Liver (tissue), 9 donors: ENCODE measurements around the gene IL1RAPL1. TPM values are rescaled to one million over a fixed set of nuclear protein-coding genes. Genes with fewer than 3 reads are reported as not detected.

Experiments
- DNase-seq: peaks from one replicate; pipeline ENCODE4 v3.0.0-alpha.2; 2017; ENCODE audit warnings: low spot score
- H3K27ac ChIP-seq, 2 donors: one replicate each; pipeline ENCODE4 v1.7.0; 2013; ENCODE audit warnings: inconsistent platforms in 2 of 2, low read length in 2 of 2, control low read depth in 1 of 2, low read depth in 1 of 2, mild to moderate bottlenecking in 1 of 2
- H3K27me3 ChIP-seq, 4 donors: one replicate each; pipeline versions ENCODE4 v1.6.1 to v1.7.0; 2013; ENCODE audit warnings: low read length in 3 of 4, inconsistent platforms in 1 of 4, mild to moderate bottlenecking in 1 of 4, moderate library complexity in 1 of 4; ENCODE audit not compliant: control insufficient read depth in 4 of 4, insufficient read depth in 4 of 4
- H3K36me3 ChIP-seq, 4 donors: one replicate each; pipeline versions ENCODE4 v1.6.1 to v1.7.0; 2013; ENCODE audit warnings: low read length in 3 of 4, mild to moderate bottlenecking in 3 of 4, low read depth in 1 of 4, moderate library complexity in 1 of 4; ENCODE audit not compliant: control insufficient read depth in 4 of 4, insufficient read depth in 3 of 4
- H3K4me1 ChIP-seq, 4 donors: one replicate each; pipeline versions ENCODE4 v1.6.1 to v1.7.0; 2013; ENCODE audit warnings: low read length in 3 of 4, mild to moderate bottlenecking in 3 of 4, moderate library complexity in 1 of 4; ENCODE audit not compliant: control insufficient read depth in 4 of 4, insufficient read depth in 4 of 4
- H3K4me3 ChIP-seq, 3 donors: one replicate each; pipeline versions ENCODE4 v1.6.1 to v1.7.0; 2013; ENCODE audit warnings: low read length in 3 of 3, control low read depth in 1 of 3, low read depth in 1 of 3, mild to moderate bottlenecking in 1 of 3
- H3K9ac ChIP-seq, 2 donors: one replicate each; pipeline ENCODE4 v1.7.0; 2013; ENCODE audit warnings: low read length in 2 of 2, mild to moderate bottlenecking in 2 of 2, moderate library complexity in 2 of 2, control low read depth in 1 of 2, low read depth in 1 of 2
- H3K9me3 ChIP-seq, 4 donors: one replicate each; pipeline versions ENCODE4 v1.6.1 to v1.7.0; 2013; ENCODE audit warnings: low read length in 3 of 4; ENCODE audit not compliant: control insufficient read depth in 4 of 4
- ATF3 ChIP-seq: IDR thresholded peaks from 2 replicates; pipeline ENCODE4 v1.6.1; 2016; ENCODE audit warnings: antibody characterized with exemption
- EGR1 ChIP-seq, 2 donors: IDR thresholded peaks; 2 replicates each; pipeline ENCODE4 v1.6.1; 2016 to 2018; ENCODE audit warnings: antibody characterized with exemption in 2 of 2, low read depth in 2 of 2
- FOXA2 ChIP-seq: IDR thresholded peaks from 2 replicates; pipeline ENCODE4 v1.6.1; 2016; ENCODE audit warnings: antibody characterized with exemption
- GABPA ChIP-seq, 2 donors: IDR thresholded peaks in 1 of 2; conservative IDR thresholded peaks in 1 of 2; 2 replicates each; pipeline ENCODE4 v1.6.1; 2016; ENCODE audit warnings: antibody characterized with exemption in 2 of 2, mild to moderate bottlenecking in 1 of 2, moderate library complexity in 1 of 2
- HNF4A ChIP-seq, 2 donors: conservative IDR thresholded peaks; 2 replicates each; pipeline ENCODE4 v1.6.1; 2016; ENCODE audit warnings: antibody characterized with exemption in 2 of 2, mild to moderate bottlenecking in 2 of 2
- HNF4G ChIP-seq: IDR thresholded peaks from 2 replicates; pipeline ENCODE4 v1.6.1; 2016; ENCODE audit warnings: antibody characterized with exemption
- JUND ChIP-seq, 2 donors: IDR thresholded peaks; 2 replicates each; pipeline ENCODE4 v1.6.1; 2016; ENCODE audit warnings: antibody characterized with exemption in 2 of 2
- MAX ChIP-seq: IDR thresholded peaks from 2 replicates; pipeline ENCODE4 v1.6.1; 2016; ENCODE audit warnings: antibody characterized with exemption
- NR2F2 ChIP-seq: IDR thresholded peaks from 2 replicates; pipeline ENCODE4 v1.6.1; 2016; ENCODE audit warnings: antibody characterized with exemption
- RXRA ChIP-seq, 2 donors: IDR thresholded peaks; 2 replicates each; pipeline ENCODE4 v1.6.1; 2017 to 2018; ENCODE audit warnings: antibody characterized with exemption in 2 of 2, mild to moderate bottlenecking in 1 of 2
- TAF1 ChIP-seq: conservative IDR thresholded peaks from 2 replicates; pipeline ENCODE4 v1.6.1; 2016; ENCODE audit warnings: antibody characterized with exemption, mild to moderate bottlenecking
- YY1 ChIP-seq: IDR thresholded peaks from 2 replicates; pipeline ENCODE4 v1.6.1; 2016; ENCODE audit warnings: antibody characterized with exemption, mild to moderate bottlenecking
- ZBTB33 ChIP-seq: IDR thresholded peaks from 2 replicates; pipeline ENCODE4 v1.6.1; 2016; ENCODE audit warnings: antibody characterized with exemption
- WGBS: extraction: QIAGEN DNeasy Blood & Tissue Kit; methylation state at CpG from one replicate; pipeline ENCODE4 v1.1.7; 2013; 5-methylcytosine and 5-hydroxymethylcytosine counted together
- polyA plus RNA-seq, 2 donors: library from polyadenylated mRNA; stranded (reverse) in 1 of 2; unstranded in 1 of 2; fragments of 200-250 nt in 1 of 2; fragments of >200 nt in 1 of 2; fragmentation: Nextera tagmentation in 1 of 2; extraction: Ambion mirVana in 1 of 2; gene quantifications; one replicate each; pipeline versions ENCODE4 v1.2.1 to v1.2.3, GENCODE V29; 2013 to 2015
- total RNA-seq, 2 donors: library from RNA; depleted of rRNA; stranded (reverse); fragments of >200 nt; gene quantifications; one replicate each; pipeline ENCODE4 v1.2.3, GENCODE V29; 2014
- TF ChIP-seq, protein P1 (sequence below): fragments of 150-350 bp; IDR thresholded peaks from 2 replicates; pipeline ENCODE4 v1.5.1; 2017; ENCODE audit warnings: improper control_type of control experiment, low read depth, low read length; ENCODE audit not compliant: missing input control
- TF ChIP-seq, protein P2 (sequence below): IDR thresholded peaks from 2 replicates; pipeline ENCODE4 v1.6.1; 2016; ENCODE audit warnings: antibody characterized with exemption, mild to moderate bottlenecking
- donor health status: healthy.
- donor health status: healthy.
- donor health status: healthy.
- donor health status: healthy.
- donor health status: healthy.

IL1RAPL1 gene
- total and polyA plus RNA-seq, 4 donors, result 0.08 to 0.33 TPM; not detected in 2

DNA sequence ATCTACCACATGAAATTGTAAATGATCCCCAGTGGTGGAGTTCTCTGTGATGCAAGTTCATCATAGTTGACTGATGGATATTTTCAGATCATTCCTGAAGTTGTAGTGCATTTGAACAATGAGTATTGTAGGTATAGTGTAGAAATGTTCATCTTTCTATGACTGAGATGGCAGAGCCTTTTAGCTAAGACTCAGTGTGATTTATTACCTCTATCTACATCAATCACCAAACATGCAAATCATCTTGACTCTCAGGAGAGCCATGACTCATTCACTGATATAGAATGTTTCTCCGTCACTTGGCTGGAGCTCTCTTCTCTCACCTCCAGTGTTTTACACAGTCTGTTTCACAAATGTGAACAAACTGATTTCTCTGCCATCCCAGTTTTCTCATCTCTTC lies 392.6 kb downstream of the IL1RAPL1 start:
- H3K4me1 ChIP-seq, result no peaks in the 10 kb centered on the region
- 94% methylated on average over 1 of the region's 1 CpG for WGBS
- H3K9me3 ChIP-seq, result no peaks in the 10 kb centered on the region

DNA sequence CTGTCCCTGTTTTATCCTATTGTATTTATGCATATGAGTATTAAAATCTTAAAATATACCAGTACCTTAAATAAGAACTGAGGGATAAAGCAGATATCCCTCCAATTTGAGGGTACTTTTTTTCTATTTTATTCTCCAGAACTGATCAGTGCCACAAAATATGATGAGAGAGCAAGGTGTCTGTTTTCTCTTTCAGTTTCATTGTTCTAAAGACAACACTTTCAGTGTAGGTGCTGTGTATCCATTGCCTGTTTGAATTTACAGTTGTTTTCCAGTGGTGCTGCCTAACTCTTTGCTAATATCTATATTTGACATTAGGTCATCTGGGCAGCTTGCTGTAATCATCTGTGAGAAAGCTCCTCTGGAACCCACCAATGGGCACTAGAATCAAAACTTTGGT lies 394.7 kb downstream of the IL1RAPL1 start:
- TF ChIP-seq ATF3, result no peak
- no peak for TF ChIP-seq FOXA2
- no peak for TF ChIP-seq HNF4A (conservative IDR thresholded peaks at IDR 0.05)
- no peak for TF ChIP-seq MAX
- no peak for TF ChIP-seq EGR1 (IDR thresholded peaks at IDR 0.05; ENCODE audit: low read depth in 2 of 2)
- no peak for TF ChIP-seq YY1
- no peak for TF ChIP-seq ZBTB33
- TF ChIP-seq RXRA (IDR thresholded peaks at IDR 0.05), result no peak
- Histone ChIP-seq H3K4me1 (no peaks in the 10 kb centered on the region), H3K27ac (no peak overlapping the region), H3K4me3 (no peak overlapping the region), H3K9me3 (no peaks in the 10 kb centered on the region), H3K27me3 (no peaks in the 10 kb centered on the region), H3K36me3 (no peaks in the 10 kb centered on the region), H3K9ac (no peak overlapping the region)
- DNase-seq, result no peak

More for the DNA sequence above, 392.6 kb downstream of the IL1RAPL1 start:
- no peak for TF ChIP-seq RXRA (IDR thresholded peaks at IDR 0.05)
- TF ChIP-seq, protein P1, sequence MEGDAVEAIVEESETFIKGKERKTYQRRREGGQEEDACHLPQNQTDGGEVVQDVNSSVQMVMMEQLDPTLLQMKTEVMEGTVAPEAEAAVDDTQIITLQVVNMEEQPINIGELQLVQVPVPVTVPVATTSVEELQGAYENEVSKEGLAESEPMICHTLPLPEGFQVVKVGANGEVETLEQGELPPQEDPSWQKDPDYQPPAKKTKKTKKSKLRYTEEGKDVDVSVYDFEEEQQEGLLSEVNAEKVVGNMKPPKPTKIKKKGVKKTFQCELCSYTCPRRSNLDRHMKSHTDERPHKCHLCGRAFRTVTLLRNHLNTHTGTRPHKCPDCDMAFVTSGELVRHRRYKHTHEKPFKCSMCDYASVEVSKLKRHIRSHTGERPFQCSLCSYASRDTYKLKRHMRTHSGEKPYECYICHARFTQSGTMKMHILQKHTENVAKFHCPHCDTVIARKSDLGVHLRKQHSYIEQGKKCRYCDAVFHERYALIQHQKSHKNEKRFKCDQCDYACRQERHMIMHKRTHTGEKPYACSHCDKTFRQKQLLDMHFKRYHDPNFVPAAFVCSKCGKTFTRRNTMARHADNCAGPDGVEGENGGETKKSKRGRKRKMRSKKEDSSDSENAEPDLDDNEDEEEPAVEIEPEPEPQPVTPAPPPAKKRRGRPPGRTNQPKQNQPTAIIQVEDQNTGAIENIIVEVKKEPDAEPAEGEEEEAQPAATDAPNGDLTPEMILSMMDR, result no peak
- no peak for TF ChIP-seq HNF4A (conservative IDR thresholded peaks at IDR 0.05)
- no peak for TF ChIP-seq JUND (IDR thresholded peaks at IDR 0.05)
- TF ChIP-seq, protein P2, sequence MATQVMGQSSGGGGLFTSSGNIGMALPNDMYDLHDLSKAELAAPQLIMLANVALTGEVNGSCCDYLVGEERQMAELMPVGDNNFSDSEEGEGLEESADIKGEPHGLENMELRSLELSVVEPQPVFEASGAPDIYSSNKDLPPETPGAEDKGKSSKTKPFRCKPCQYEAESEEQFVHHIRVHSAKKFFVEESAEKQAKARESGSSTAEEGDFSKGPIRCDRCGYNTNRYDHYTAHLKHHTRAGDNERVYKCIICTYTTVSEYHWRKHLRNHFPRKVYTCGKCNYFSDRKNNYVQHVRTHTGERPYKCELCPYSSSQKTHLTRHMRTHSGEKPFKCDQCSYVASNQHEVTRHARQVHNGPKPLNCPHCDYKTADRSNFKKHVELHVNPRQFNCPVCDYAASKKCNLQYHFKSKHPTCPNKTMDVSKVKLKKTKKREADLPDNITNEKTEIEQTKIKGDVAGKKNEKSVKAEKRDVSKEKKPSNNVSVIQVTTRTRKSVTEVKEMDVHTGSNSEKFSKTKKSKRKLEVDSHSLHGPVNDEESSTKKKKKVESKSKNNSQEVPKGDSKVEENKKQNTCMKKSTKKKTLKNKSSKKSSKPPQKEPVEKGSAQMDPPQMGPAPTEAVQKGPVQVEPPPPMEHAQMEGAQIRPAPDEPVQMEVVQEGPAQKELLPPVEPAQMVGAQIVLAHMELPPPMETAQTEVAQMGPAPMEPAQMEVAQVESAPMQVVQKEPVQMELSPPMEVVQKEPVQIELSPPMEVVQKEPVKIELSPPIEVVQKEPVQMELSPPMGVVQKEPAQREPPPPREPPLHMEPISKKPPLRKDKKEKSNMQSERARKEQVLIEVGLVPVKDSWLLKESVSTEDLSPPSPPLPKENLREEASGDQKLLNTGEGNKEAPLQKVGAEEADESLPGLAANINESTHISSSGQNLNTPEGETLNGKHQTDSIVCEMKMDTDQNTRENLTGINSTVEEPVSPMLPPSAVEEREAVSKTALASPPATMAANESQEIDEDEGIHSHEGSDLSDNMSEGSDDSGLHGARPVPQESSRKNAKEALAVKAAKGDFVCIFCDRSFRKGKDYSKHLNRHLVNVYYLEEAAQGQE, result no peak
- TF ChIP-seq TAF1, result no peak
- no peak for TF ChIP-seq NR2F2
- no peak for TF ChIP-seq FOXA2
- TF ChIP-seq GABPA (IDR thresholded peaks at IDR 0.05 in 1 of 2, conservative IDR thresholded peaks at IDR 0.05 in 1 of 2), result no peak
- no peak for TF ChIP-seq HNF4G
- no peak for TF ChIP-seq ZBTB33
- H3K27me3 ChIP-seq, result no peaks in the 10 kb centered on the region
- no peak overlapping the region for H3K9ac ChIP-seq
- H3K36me3 ChIP-seq, result no peaks in the 10 kb centered on the region
- no peak overlapping the region for H3K4me3 ChIP-seq
- DNase-seq, result no peak
- no peak overlapping the region for H3K27ac ChIP-seq
